GM18499 (cell line): ENCODE measurements around the gene SERPINA9.
"Not testable (repeated sequence)": the region's sequence is repeated elsewhere in the genome, so short reads cannot be mapped to it uniquely, and the experiment has no call there.

Source experiments
- ATAC-seq: cut with Tn5 transposase; IDR thresholded peaks from one replicate; pipeline ENCODE4 v1.9.1; 2021; ENCODE audit warnings: moderate number of reproducible peaks; ENCODE audit not compliant: insufficient read depth, unreplicated experiment

Gene SERPINA9

DNA sequence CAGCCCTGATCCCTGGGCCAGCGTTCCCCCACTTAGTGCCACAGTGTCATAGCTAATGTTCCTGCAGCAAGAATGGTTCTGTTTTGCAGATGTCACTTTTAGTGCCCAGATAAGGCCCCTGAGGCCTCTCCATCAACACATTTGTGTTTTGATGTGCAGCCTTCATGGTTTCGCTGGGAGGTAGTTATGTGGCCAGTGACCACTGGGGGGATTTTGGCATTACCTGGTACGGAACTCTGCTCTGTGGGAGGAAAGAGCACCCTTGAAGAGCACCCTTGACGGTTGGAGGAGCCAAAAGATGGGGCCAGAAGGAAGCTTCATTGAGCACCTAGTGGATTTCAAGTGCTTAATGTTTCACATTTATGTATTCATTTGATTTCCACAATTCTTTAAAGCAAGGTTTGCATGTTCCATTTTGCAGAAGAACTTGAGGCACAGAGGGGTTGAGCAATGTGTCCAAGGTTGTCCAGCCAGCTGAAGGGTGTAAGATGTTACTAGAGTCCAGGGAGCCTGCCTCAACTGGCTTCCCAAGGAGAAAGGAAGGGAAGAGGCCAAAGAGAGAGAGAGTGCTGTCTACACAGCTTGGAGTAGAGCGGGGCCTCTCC, 36.4 kb downstream of the SERPINA9 start:
- no peak for ATAC-seq

GRCh38 chr14:94428610-94429009, 47.4 kb downstream of the SERPINA9 start:
- no peak for ATAC-seq

DNA sequence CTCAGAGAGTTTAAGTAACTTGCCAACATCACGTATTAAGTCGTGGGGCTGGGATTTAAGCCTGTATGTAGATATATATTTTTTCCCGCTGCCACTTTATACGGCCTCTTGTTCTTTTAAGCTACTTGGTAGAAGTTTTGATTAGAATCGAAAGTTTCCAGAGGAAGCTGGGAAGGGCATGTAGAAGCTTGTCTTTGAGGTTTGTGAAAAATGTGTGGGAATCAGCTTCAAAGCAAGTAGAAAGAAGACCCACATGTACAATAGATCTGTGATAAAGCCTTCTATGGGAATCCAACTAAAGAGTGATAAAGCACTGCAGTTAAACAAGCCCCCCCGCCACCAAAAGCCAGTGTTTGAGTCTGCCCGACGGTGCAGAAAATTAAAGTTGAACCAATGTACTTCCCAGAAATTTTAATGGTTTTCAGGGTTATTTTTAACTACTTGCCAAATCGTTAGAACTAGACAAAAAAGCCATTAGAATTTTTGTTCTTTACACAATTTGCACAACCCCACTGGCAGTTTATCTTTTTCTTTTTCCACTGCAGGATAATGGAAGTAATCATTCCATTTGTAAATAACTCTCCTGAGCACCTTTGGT, 48.9 kb downstream of the SERPINA9 start:
- no peak for ATAC-seq

DNA sequence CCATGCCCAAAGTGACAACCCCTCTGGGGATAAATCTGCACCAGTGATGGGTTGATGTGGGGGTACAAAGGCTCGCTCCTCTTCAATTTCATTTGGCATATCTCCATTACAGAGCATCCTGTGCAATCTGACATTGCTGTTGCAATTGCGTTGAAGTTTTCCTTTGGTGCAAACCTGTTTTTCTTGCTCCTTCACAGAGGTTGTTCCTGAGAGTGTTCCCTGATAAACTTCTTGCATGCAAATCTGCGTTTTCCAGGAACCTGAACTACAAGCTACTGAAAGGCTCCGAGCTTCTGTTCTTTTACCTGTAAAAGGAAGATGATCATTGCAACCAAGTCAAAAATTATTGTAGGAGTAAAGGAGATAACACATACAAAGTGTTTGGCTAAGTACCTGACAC, 49.5 kb downstream of the SERPINA9 start:
- no peak for ATAC-seq

- ATAC-seq: no peak
These were observed 51.6 kb downstream of the SERPINA9 start for GRCh38 chr14:94424371-94424770.

- ATAC-seq: no peak
These were observed 52.4 kb downstream of the SERPINA9 start for GRCh38 chr14:94423453-94424056.

- no peak for ATAC-seq
These were observed 54.7 kb downstream of the SERPINA9 start for GRCh38 chr14:94421316-94421715.

- ATAC-seq: not testable (repeated sequence)
These were observed 58.3 kb downstream of the SERPINA9 start for GRCh38 chr14:94417497-94418205.
